GM21576 (cell line): ENCODE results near the gene RAPGEF1.

ENCODE experiments used
- ATAC-seq: cut with Tn5 transposase; IDR thresholded peaks from one replicate; pipeline ENCODE4 v1.9.1; 2021; ENCODE audit warnings: mild to moderate bottlenecking, moderate library complexity; ENCODE audit not compliant: unreplicated experiment

Gene RAPGEF1

GRCh38 chr9:131628459-131629225 is 111.2 kb downstream of the RAPGEF1 start:
- ATAC-seq, result no peak

DNA sequence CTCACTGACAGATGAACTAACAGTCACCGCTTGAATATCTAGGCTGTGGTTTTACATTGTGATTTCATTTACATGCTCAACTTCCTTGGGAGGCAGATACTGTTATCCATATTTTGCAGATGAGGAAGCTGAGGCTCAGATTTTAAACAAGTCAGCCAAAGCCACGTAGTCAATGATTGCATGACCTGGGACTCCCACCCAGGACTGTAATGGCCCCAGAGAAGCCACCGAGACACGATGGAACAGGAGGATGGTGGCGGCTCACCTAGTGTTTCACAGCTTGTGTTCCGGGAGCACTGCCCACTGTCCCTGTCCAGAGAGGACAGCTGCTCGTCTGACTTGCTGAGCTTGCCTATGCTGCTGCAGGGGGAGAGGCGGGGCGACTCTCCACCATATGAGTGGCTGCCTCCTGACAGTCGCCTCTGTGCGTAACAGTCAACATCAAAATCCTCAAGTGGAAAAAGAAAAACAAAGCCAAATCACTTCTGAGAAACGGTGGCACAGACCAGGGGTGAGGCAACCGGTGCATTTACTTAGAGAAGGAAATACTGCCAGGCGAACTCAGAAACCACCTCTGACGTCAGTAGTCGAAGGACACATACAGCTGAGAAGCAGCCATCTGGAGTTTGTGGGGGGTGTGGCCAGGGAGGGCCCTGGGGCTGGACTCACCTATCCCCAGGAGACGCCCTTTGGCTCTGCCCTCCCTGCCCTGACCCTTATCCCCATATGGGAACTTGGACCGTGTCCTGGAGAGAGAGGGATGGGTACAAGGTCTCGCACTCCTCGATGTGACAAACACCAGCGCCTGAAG is 112.0 kb downstream of the RAPGEF1 start:
- no peak for ATAC-seq

DNA sequence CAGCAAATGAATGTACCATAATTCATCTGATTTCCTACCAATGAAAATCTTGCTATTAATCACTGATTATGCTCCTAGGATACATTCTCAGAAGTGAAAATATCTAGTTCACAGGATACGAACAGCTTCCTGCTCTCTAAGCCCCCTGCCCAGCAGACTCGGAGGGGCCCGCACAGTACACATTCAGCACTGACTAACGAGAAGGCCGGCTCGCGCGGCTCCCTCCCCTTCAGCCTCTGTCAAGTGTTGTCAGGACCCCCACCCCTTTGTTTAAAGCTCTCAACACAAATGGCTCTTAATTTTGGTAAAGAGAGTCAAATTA is 112.6 kb downstream of the RAPGEF1 start:
- no peak for ATAC-seq

- no peak for ATAC-seq
These were observed 113.8 kb downstream of the RAPGEF1 start for GRCh38 chr9:131625790-131626670.

- no peak for ATAC-seq
These were observed 114.4 kb downstream of the RAPGEF1 start for GRCh38 chr9:131625508-131625787.

DNA sequence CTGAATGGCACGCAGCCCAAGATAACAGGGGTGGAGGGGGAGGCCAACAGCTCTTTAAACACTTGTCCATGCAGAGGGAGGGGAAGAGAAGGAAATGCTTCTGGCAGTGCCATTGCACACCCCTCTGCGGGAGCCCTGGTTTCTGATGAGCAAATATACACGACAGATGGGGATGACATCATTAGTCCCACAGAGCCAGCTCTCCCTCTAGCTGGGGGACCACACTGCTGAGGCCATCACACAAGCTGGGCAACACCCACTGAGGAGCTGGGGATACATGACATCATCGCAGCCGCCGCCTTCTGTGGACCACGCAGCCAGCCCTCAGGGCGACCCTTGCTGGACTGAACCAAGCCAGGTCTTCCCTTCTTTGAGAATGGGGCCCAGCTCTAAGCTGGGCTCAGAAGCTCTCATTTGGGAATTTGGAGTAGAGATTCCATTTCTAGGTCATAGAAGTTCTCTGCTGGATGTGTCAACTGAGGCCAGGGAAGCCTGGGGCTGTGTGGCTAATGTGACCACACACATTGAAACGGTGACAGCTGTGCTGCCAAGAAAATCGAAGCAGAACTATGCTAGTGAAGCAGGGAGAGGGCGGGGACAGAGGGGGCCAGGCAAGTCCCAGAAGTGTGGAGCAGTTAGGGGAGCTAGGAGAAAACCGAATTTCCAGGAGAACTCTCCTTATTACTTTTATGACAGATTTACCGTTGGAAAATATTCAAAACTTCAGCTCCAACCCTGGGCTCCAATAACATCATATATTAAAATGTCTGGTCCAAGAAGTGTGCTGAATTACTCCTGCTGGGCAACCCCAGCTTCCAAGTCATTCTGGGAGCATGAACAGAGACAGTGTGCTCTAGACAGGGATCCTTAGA is 115.0 kb downstream of the RAPGEF1 start:
- ATAC-seq, result no peak

GRCh38 chr9:131623655-131624330 is 116.1 kb downstream of the RAPGEF1 start:
- no peak for ATAC-seq

DNA sequence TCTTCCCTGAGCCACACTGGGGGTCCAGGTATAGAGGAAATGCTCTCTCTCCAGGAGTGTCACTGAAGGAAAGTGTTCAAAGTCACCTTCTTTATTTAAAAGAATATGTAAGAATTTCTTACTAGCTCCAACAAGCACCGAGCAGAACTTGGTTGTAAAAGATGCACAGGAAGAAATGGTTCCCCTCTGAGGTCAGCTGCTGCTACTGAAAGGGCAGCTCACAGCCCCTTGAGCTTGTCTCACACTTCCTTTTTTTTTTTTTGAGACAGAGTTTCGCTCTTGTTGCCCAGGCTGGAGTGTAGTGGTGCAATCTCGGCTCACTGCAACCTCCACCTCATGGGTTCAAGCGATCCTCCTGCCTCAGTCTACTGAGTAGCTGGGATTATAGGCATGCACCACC is 117.4 kb downstream of the RAPGEF1 start:
- ATAC-seq, result no peak

DNA sequence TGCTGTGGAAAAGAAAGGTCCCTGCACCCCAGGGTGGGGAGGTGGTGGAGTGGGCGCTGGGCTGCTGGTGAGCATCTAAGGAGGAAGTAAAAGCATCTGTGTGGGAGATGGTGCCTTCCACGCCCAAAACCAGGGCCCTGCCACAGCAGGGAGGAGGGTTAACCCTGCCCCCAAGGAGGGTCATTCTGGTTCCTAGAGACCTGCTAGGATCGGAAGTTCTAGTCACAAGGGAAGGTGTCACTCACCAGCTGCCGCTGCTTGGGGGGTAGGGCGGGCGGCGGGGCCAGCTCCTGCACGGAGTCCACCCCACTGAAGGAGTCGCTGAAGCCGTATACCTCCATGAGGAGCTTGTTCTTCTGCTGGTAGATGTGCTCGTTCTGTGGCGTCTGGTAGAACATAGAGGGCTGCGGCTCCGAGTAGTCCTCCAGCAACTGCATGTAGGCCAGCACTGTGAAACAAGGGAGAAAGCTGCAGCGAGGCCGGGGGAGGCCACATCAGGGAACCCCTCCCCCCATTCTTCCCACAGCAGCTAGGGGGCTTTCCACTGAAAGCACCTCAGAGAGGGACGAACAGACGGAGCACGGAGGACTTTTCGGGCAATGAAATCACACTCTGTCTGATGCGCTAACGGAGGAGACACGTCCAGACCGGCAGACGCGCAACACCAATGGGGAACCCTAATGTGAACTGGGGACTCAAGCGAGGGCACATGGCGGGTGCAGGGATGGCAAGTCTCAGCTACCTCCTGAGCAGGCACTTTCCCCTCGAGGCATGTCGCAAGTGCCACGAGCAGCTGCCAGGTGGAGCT is 118.1 kb downstream of the RAPGEF1 start:
- ATAC-seq, result peak; percentile 49

GRCh38 chr9:131620764-131621520 is 118.9 kb downstream of the RAPGEF1 start:
- no peak for ATAC-seq

GRCh38 chr9:131619680-131620079 is 120.2 kb downstream of the RAPGEF1 start:
- ATAC-seq, result no peak

GRCh38 chr9:131618785-131619184 is 121.1 kb downstream of the RAPGEF1 start:
- ATAC-seq, result no peak

DNA sequence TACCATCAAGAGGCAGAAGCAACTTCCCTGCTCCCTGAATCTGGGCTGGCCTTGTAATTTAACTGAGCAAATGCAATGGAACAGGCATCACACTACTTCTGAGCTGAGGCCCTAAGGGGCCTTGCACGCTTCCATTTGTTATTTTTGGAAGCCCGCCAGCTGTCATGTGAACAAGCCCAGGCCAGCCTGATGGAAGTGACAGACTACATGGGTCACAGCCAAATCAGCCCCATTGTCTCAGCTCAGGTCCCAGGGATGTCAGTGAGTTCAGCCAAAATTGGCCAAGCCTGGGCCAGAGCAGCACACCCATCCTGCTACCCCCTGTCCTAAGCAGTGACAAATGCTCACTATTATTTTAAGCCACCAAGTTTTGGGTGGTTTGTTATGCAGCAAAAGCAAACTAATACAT is 121.8 kb downstream of the RAPGEF1 start:
- ATAC-seq, result no peak

DNA sequence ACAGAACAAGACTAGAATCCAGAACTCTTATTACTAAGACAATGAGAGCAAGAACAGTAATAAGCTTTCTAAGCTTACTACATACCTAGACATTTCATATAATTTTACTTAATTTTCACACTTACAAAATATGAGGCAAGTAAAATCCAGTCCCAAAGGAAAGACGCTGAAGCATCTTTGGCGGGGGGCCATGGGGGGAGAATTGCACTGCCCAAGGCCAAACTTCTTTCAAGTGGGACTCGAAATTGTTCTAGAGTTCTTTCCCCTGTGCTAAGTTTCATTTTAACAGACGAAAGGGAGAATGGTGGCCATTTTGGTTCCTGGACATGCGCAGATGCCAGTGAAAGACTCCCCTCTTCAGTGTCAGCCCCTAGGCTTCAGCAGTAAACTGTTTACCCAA is 122.3 kb downstream of the RAPGEF1 start:
- no peak for ATAC-seq

DNA sequence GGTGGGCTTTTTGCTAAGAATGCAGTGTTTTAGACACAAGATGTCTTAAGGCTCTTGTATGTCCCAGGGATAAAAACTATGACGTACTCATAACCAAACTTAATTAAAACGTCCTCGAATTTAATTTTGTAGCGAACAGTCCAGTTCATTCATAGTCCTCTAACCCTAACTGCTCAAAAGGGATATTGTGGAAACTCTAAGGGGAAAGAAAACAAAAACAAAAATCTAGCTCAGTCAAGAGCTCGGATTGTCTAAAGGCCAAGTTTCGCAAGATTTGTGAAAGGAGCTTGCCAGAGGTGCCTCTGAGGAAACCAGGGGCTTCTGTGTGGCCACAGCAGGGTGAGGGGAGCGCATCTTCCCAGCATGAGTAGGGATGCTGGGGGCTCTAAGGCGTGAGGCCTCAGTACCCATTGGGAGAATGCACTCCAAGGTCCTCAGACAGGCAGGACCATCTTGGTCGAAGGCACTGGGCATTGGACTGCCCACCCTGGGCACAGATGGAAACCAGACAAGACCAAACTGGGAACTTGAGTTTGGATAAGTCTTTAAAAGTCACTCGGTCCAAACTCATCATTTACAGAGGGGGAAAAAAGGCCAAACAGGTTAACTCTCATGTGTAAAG is 122.8 kb downstream of the RAPGEF1 start:
- ATAC-seq, result no peak

GRCh38 chr9:131614340-131614915 is 125.4 kb downstream of the RAPGEF1 start:
- no peak for ATAC-seq

GRCh38 chr9:131613921-131614320 is 126.0 kb downstream of the RAPGEF1 start:
- no peak for ATAC-seq

GRCh38 chr9:131612851-131613250 is 127.0 kb downstream of the RAPGEF1 start:
- no peak for ATAC-seq
